Hematopoietic multipotent progenitor cell treated with erythropoietin and hydrocortisone succinate and interleukin-3 and kit ligand, for 8 days (in vitro differentiated cells): ENCODE measurements around the gene ORC6.

ENCODE experiments used
- DNase-seq: peaks from one replicate; pipeline ENCODE4 v3.0.0-alpha.2; 2015

The ORC6 gene

DNA sequence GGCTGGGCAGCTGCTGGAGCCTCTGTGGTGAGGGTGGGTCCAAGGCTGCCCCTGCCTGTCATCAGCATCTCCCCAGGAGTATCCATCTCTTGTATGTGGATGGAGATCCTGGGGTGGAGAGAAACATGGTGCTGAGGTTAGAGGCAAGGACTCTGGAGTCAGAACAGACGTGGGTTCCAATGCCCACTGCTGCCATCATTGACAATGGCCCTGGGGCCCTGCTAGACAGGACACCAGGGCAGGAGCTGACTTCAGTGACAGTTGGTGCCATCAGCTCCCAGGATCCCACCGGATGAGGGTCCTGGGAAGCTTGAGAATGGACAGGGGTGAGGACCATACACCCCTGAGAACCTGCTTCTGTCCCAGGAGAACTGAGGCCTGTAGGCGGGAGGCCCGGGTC is 43.1 kb downstream of the ORC6 start:
- no peak for DNase-seq

DNA sequence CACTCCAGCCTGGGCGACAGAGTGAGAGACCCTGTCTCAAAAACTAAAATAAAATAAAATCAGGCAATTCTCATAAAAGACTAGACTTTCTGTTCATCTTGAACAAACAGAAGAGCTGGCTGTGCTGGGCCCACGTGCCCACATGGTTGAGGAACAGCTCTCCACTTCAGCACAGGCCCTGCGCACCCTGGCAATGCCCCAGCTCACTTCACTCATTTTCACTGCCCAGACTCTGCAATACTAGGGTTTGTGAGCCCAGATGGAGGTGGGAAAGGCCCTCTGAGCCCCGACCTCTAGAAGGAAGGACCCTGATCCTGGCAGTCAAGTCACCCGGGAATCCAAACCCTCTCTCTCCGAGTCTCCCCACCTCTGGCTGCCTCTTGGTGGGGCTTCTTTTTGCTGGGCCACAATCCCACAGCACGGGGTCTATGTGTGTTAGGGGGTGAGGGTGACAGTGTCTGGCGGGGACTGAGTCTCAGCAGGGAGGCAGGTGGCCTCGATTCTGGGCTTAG is 43.9 kb downstream of the ORC6 start:
- no peak for DNase-seq

DNA sequence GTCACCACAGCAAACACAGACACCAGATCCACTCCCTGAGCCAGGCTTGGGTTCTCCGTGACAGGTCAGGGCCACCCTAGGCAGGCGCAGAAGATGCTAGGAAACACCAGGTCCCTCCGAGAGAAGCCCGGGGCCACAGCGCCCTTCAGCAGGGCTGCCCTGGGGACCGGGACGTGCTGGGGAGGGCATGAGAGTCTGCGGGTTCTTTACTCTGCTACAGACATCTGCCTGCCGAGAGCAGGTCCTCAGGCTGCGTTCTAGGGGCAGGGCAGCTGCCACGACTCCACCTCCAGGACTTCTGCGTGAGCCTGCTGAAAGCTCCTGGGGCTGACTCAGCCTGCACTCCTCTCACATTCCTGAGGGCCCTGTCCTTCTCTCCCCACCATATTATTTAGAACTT is 47.2 kb downstream of the ORC6 start:
- no peak for DNase-seq

DNA sequence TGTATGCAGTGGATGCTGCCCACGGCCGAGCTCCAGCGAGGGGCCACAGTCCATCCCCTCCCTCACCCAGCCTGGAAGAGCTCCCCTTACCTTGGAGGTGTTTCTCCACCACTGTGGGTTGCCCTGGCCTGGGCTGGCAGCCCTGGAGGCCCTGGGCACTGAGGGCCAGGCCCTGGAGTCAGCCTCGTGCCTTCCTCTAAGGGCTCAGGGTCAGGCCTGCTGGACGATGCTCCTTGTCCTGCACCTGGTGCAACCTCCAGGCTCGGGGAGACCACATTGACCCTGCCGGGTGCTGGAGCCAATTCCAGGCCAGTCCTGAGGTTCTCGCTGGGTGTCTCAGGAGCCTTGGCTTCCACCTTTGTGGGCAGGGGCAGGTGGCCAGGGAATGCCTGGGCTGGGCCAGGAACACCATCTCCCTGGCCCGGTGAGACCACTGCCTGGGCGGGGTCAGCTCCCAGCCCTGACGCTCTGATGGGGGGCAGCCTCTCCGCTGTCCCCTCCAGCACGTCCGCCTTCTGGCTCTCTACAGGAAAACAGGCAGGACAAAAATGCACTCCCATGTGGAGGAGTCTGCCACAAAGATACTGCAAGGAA is 48.3 kb downstream of the ORC6 start:
- no peak for DNase-seq

DNA sequence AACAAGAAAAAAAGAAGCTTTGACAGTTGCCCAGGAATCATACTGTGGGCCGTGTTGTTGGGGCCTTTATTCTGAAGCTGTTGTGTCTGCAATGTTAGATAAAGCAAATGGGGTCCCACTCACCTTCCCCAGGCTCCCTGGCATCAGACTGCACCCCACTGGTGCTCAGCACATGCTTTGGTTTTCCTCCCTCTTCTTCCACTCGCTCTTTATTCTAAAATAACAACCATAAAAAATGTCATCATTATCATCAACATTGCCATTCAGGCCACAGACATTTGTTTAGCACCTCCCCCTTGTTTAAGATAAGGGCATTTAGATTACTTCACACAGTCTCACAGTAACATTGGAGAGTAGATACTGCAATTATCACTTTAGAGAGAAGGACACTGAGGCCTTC is 50.5 kb downstream of the ORC6 start:
- peak; percentile 65 for DNase-seq

DNA sequence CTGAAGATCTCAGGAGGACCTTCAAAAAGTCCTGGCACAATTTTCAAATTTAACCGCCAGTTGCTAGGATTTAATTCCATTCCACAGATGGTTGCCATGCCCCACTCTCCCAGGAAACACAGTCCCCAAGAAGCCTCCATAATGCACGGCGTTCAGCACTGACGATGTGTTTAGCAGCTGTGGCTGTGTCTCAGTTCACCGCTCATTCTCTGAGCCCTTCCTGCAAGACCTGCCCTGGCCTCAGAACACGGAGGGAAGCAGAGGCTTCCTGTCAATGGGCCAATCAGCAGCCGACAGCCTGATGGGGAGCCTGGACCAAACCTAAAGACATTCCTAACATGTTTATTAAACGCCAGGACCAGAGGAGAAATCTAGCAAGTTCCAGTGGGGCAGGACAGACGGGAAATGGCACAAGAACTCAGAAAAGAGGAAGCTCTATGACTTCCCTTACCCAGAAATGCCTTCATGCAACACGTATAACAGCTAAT is 53.8 kb downstream of the ORC6 start:
- peak; percentile 8 for DNase-seq

DNA sequence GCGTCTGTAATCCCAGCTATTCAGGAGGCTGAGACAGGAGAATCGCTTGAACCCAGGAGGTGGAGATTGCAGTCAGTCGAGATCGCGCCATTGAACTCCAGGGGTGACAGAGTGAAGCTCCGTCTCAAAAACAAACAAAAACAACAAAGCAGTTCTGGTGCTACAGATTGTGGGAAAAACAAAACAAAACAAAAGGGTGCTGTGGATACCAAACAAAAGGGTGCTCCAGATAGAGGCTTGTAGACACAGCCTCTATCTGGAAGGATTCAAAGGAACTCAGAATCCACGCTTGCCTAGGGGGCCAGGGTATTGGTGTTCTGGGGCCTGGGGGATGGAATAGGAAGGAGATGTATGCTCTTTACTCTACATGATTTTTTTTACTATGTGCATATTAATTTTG is 56.2 kb downstream of the ORC6 start:
- DNase-seq: no peak

DNA sequence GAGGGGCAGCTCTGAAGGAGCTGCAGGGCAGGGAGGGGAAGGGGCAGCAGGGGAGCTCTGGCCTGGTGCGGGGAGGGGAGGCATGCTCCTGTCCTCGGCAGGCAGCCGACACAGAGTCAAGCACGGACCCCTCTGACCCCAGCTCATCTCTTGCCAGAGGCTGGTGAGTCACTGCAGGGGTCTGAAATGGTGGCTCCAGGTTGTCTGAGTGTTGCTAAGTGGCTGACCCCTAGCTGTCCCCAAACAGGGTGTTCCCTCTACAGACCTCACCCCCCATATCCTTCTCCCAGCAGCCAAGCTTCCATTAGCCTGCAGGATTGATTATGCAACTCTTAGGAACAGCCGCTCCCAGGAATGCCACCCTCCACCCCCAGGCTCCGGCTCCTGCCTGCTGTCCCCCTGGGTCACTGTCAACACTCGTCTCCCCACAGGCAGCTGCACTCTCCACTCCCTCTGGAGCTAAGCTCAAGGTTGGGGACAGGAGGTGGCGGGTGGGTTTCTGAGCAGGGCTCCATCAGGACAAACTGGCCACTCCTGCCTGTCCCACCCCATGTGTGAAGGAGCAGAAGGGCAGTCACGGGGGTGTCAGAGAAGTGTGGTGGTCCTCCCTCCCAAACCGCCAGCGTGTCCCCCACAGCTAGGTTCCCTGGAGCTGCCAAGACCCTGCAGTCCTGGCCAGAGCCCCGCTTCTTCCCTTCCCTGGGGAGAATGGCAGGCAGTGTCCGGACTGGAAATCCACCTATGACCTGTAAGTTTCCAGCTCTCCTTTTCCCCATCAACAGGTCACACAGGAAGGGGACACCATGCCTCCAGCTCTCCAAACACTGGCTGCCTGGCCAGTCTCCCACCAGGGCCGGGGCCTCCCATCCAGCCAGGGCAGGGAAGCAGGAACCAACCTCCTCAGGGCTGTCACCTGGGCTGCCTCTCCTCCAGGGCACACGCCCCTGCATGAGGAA is 57.6 kb downstream of the ORC6 start:
- no peak for DNase-seq
